K562 (cell line): ENCODE measurements around the gene RAB4B. TPM values are rescaled to one million over a fixed set of nuclear protein-coding genes. Genes with fewer than 3 reads are reported as not detected.
A peak's percentile ranks its signal among the peaks of the same experiment; 100 is the strongest.

Experiments used
- ASH1L ChIP-seq: fragments of 450-650 bp; IDR thresholded peaks from 2 replicates; pipeline ENCODE4 v1.6.1; 2018; ENCODE audit warnings: borderline replicate concordance, mild to moderate bottlenecking, low read depth; ENCODE audit not compliant: partially characterized antibody
- CEBPG ChIP-seq, 3 experiments: fragments of 200-800 bp in 1 of 3; sonication (Bioruptor generic) in 1 of 3; sonication (generic) in 1 of 3; formaldehyde crosslinking in 1 of 3; IDR thresholded peaks in 2 of 3; conservative IDR thresholded peaks in 1 of 3; 2 replicates each; pipeline versions ENCODE4 v1.6.1 to v1.8.0; 2016 to 2022; ENCODE audit warnings: missing compliant biosample characterization in 2 of 3, missing genetic modification characterization in 2 of 3, mild to moderate bottlenecking in 1 of 3, missing genetic modification reagents in 1 of 3
- HLTF ChIP-seq: fragments of 450-650 bp; IDR thresholded peaks from 2 replicates; pipeline ENCODE4 v1.6.1; 2016
- HMGN3 ChIP-seq: IDR thresholded peaks from 2 replicates; pipeline ENCODE4 v1.6.1; 2011; ENCODE audit warnings: borderline replicate concordance, low read depth, mild to moderate bottlenecking, mixed read lengths, low read length; ENCODE audit not compliant: insufficient read length; ENCODE audit errors: extremely low read depth
- LCOR ChIP-seq: sonication (generic); formaldehyde crosslinking; IDR thresholded peaks from 2 replicates; pipeline ENCODE4 v1.8.0; 2022; ENCODE audit warnings: mild to moderate bottlenecking, missing genetic modification reagents
- PBX2 ChIP-seq, 2 experiments: IDR thresholded peaks in 1 of 2; conservative IDR thresholded peaks in 1 of 2; 2 replicates each; pipeline ENCODE4 v1.6.1; 2016; ENCODE audit warnings: low read depth in 2 of 2, mild to moderate bottlenecking in 1 of 2, missing compliant biosample characterization in 1 of 2, missing genetic modification characterization in 1 of 2, moderate library complexity in 1 of 2
- RCOR1 ChIP-seq, 2 experiments: IDR thresholded peaks; 2 replicates each; pipeline ENCODE4 v1.6.1; 2012; ENCODE audit warnings: low read depth in 2 of 2, low read length in 2 of 2, borderline replicate concordance in 1 of 2, improper control_type of control experiment in 1 of 2
- ZFX ChIP-seq: sonication (generic); formaldehyde crosslinking; IDR thresholded peaks from 2 replicates; pipeline ENCODE4 v1.8.0; 2022; ENCODE audit warnings: mild to moderate bottlenecking, missing genetic modification reagents, moderate library complexity
- polyA plus RNA-seq, 8 experiments: library from polyadenylated mRNA; depleted of rRNA in 4 of 8; stranded (reverse) in 5 of 8; unstranded in 3 of 8; fragments of >200 nt; fragmentation: Nextera tagmentation in 2 of 8; fragmentation: Illumina TruSeq in 1 of 8; extraction: Ambion mirVana in 2 of 8; extraction: Trizol in 1 of 8; gene quantifications; 2 replicates each; pipeline versions ENCODE4 v1.2.1 to v1.2.3, GENCODE V29; 2011 to 2014; ENCODE audit warnings: inconsistent platforms in 1 of 8, missing spikeins in 1 of 8
- total RNA-seq, 7 experiments: library from RNA; depleted of rRNA in 6 of 7; stranded (reverse); fragments of >200 nt in 6 of 7; fragmentation: Illumina TruSeq in 2 of 7; extraction: Trizol in 2 of 7; gene quantifications; 2 replicates each; pipeline versions ENCODE4 v1.2.1 to v1.2.3, GENCODE V29; 2011 to 2021; ENCODE audit warnings: low replicate concordance in 1 of 7

Gene RAB4B
- total and polyA plus RNA-seq, 9 of the 15 experiments (the other 6 are each of a cell fraction or from before 2014, with no cell fraction given): 0.28 to 20.4 (median 9.0) TPM

GRCh38 chr19:40754611-40755247 lies 23.3 kb upstream of the RAB4B start (continued):
- TF ChIP-seq PBX2 (CRISPR knock-in tag; IDR thresholded peaks at IDR 0.05; ENCODE audit: low read depth): no peak
- peak; percentile 67 for TF ChIP-seq PBX2 (tag; conservative IDR thresholded peaks at IDR 0.05; ENCODE audit: low read depth)
- no peak for TF ChIP-seq RCOR1 (IDR thresholded peaks at IDR 0.05; ENCODE audit: borderline replicate concordance in 1 of 2, low read depth in 2 of 2, low read length in 2 of 2)
- no peak for TF ChIP-seq CEBPG (CRISPR knock-in tag; IDR thresholded peaks at IDR 0.05)
- TF ChIP-seq CEBPG (tag; conservative IDR thresholded peaks at IDR 0.05 in 1 of 2, IDR thresholded peaks at IDR 0.05 in 1 of 2): 0 out of 4 replicates have a peak, but pooled peaks of 1 of the 2 experiments have one; percentile 26
- TF ChIP-seq HLTF: 0 out of 2 replicates have a peak, but pooled peaks have one; percentile 32
- no peak for TF ChIP-seq LCOR (CRISPR knock-in tag)
- no peak for TF ChIP-seq ASH1L
- TF ChIP-seq HMGN3: no peak
- TF ChIP-seq ZFX (CRISPR knock-in tag): no peak
